ENCODE measurements around the gene ZNF419.
"Not testable (repeated sequence)": the region's sequence is repeated elsewhere in the genome, so short reads cannot be mapped to it uniquely, and the experiment has no call there.

ZNF419 gene

DNA sequence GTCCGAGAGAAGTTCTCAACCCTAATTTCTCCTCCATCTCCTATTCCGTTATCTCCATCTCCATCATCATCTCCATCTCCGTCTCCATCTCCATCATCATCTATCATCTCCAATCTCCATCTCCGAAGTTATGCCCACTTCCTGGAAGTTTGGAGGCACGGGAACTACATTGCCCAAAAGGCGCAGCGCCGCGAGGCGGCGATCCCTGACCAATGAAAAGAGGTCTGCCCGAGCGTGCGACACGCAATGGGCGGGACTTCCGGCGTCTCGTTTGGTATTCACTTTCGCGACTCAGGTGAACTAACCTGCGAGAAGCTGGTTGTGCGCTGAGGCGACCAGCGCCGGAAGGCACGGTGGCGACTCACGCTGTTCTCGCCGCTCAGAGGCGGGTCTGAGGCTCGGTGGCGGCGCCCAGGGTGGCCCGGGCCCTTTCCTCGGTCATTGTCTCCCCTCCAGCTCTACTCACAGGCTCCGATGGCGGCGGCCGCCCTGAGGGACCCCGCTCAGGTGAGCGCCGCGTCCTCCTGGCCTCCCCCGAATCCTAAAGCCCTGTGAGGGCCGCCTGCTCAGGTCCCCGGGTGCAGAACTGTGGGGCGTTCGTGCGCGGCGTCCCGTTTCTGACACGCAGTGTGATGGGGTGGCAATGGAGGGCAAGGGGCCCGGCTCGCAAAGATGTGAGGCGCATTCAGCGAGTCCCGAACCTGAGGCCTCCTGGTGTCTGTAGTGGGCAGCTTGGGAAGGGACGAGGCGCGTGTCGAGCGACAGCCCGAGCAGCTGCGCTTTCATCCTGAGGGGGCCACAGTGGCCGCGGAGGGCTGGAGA, at the start of gene ZNF419:
TSS of gene ZNF419 (plus strand) at position 274 of the 822 bp plus-strand sequence. CDS start at position 475, 201 bp downstream.
- in situ Hi-C loops (cut with MboI; ENCODE audit: low pct_unique_long_range_greater_than_20kb, low sequenced_read_pairs, unreplicated experiment), result not testable (repeated sequence)
- peak; percentile 92 for DNase-seq (ENCODE audit: low spot score)

DNA sequence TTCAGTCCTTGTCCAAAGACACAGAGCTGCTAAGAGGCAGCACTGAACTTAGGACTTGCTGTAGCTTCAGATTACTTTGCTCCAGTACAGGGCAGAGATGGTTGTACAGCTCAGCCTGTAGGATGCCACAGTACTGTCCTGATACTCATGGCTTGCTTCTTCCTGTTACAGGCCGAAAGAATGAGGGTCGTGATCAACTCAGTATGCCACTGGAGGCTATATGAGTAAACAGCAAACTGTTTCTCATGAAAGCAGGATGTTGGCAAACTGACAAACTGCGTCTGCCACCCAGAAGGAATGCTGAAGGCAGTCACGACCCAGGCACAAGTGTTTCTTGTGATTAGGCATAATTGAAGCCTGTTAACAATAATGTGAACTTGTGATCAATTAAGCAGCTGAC, 49.6 kb upstream of the ZNF419 start:
- TF ChIP-seq, protein P1, sequence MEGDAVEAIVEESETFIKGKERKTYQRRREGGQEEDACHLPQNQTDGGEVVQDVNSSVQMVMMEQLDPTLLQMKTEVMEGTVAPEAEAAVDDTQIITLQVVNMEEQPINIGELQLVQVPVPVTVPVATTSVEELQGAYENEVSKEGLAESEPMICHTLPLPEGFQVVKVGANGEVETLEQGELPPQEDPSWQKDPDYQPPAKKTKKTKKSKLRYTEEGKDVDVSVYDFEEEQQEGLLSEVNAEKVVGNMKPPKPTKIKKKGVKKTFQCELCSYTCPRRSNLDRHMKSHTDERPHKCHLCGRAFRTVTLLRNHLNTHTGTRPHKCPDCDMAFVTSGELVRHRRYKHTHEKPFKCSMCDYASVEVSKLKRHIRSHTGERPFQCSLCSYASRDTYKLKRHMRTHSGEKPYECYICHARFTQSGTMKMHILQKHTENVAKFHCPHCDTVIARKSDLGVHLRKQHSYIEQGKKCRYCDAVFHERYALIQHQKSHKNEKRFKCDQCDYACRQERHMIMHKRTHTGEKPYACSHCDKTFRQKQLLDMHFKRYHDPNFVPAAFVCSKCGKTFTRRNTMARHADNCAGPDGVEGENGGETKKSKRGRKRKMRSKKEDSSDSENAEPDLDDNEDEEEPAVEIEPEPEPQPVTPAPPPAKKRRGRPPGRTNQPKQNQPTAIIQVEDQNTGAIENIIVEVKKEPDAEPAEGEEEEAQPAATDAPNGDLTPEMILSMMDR (IDR thresholded peaks at IDR 0.05; ENCODE audit: extremely low read depth, insufficient read depth, missing control alignments), result no peak
- in situ Hi-C loops (cut with MboI; ENCODE audit: low pct_unique_long_range_greater_than_20kb, low sequenced_read_pairs, unreplicated experiment), result no loop called here
- DNase-seq (ENCODE audit: low spot score), result no peak

DNA sequence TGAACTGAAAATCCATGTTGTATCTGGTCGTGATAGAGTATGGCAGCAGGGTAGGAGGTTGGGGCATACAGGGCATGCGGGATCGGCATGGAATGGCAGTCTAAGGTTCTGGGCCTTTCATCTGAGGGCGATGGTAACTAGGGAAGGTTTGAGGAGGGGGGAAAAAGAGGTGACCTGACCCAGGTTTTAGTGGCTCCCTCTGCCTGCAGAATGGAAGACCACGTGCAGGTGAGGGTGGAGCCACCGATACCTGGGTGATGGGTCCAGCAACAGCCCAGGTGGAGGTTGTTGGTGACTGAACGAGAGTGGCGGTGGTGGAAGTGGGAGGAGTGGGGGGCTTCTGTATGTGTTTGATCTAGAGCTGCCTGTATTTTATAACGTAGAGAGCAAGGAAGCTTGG, 48.6 kb upstream of the ZNF419 start:
- TF ChIP-seq, protein P1 (IDR thresholded peaks at IDR 0.05; ENCODE audit: extremely low read depth, insufficient read depth, missing control alignments), result no peak
- in situ Hi-C loops (cut with MboI; ENCODE audit: low pct_unique_long_range_greater_than_20kb, low sequenced_read_pairs, unreplicated experiment), result no loop called here

DNA sequence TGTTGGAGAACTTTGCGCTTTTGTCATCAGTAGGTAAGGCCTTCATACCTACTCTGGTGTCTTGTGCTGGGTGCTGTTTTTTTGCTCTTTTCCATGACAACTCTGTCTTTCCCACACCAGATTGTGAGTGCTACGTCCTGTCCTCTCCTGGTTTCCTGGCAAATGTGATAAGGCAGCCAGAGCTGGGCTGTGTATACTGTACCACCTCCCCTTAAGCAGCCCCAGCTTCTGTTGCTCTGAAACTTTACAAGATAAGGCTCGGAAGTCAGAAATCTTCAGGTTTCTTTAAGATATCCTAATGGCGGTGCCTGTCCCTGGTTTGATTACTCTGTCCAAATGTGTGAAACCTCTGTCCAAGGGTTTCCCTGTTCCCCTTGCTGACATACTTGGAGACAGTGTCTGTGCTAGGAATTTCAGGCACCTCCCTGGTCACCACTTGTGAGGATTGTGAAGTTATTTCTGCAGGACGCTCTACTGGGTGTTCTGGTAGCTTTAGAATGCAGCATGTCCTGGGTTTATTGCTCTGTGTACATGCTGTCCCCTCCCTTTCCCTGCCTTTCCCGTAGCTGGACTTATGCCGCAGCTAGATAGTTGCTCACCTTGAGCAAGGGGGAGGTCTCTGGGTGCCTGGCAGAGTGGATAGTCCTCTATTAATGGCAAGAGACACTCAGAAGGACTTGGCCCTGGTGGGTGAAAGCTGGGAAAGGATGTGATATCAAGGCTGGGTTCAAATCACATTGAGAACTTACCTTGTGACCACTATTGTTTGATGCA, 45.4 kb upstream of the ZNF419 start:
- DNase-seq (ENCODE audit: low spot score), result no peak
- in situ Hi-C loops (cut with MboI; ENCODE audit: low pct_unique_long_range_greater_than_20kb, low sequenced_read_pairs, unreplicated experiment), result no loop called here
- TF ChIP-seq, protein P1 (IDR thresholded peaks at IDR 0.05; ENCODE audit: extremely low read depth, insufficient read depth, missing control alignments), result no peak

More for the DNA sequence above, 48.6 kb upstream of the ZNF419 start:
- no peak for DNase-seq (ENCODE audit: low spot score)

DNA sequence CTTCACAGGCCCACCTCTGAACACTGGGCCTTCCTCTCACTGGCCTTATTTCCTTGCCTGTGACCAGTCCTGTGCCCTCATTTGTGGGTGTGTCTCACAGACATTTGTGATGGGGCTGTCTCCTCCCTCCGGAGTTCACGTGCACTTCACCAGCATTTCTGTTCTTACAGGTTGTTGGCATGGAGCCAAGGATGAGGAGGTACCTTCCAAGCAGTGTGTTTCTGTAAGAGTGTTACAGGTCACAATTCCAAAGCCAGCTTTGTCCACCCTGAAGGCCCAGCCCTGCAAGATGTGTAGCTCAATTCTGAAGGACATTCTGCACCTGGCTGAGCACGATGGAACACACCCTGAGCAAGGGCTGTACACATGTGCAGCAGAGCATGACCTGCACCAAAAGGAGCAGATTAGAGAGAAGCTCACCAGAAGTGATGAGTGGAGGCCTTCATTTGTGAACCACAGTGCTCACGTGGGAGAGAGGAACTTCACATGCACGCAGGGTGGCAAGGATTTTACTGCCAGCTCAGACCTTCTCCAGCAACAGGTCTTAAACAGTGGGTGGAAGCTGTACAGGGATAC, 44.3 kb upstream of the ZNF419 start:
- TF ChIP-seq, protein P1 (IDR thresholded peaks at IDR 0.05; ENCODE audit: extremely low read depth, insufficient read depth, missing control alignments), result no peak
- in situ Hi-C loops (cut with MboI; ENCODE audit: low pct_unique_long_range_greater_than_20kb, low sequenced_read_pairs, unreplicated experiment), result no loop called here
- no peak for DNase-seq (ENCODE audit: low spot score)

DNA sequence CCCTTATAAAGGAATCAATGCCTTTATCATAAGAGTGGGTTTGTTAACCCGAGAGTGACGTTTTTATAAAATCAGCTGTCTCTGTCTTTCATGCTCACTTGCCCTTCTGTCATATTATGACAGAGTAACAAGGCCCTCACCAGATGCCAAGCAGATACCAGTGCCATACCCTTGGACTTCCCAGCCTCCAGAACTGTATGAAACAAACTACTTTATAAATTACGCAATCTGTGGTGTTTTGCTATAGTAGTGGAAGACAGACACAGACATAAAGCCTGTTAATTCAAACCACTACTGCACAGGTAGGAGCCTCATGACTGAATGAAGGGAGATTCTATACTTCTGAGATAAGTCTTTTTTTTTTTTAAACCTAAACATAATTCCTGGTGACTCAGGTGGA, 35.2 kb upstream of the ZNF419 start:
- DNase-seq (ENCODE audit: low spot score), result no peak
- TF ChIP-seq, protein P1 (IDR thresholded peaks at IDR 0.05; ENCODE audit: extremely low read depth, insufficient read depth, missing control alignments), result no peak
- in situ Hi-C loops (cut with MboI; ENCODE audit: low pct_unique_long_range_greater_than_20kb, low sequenced_read_pairs, unreplicated experiment), result no loop called here

Measured in GM13977 (cell line).